Measurements from ENCODE around the gene ASXL1.
A peak's percentile ranks its signal among the peaks of the same experiment; 100 is the strongest.
"Not testable (repeated sequence)": the region's sequence is repeated elsewhere in the genome, so short reads cannot be mapped to it uniquely, and the experiment has no call there.

Gene ASXL1

DNA sequence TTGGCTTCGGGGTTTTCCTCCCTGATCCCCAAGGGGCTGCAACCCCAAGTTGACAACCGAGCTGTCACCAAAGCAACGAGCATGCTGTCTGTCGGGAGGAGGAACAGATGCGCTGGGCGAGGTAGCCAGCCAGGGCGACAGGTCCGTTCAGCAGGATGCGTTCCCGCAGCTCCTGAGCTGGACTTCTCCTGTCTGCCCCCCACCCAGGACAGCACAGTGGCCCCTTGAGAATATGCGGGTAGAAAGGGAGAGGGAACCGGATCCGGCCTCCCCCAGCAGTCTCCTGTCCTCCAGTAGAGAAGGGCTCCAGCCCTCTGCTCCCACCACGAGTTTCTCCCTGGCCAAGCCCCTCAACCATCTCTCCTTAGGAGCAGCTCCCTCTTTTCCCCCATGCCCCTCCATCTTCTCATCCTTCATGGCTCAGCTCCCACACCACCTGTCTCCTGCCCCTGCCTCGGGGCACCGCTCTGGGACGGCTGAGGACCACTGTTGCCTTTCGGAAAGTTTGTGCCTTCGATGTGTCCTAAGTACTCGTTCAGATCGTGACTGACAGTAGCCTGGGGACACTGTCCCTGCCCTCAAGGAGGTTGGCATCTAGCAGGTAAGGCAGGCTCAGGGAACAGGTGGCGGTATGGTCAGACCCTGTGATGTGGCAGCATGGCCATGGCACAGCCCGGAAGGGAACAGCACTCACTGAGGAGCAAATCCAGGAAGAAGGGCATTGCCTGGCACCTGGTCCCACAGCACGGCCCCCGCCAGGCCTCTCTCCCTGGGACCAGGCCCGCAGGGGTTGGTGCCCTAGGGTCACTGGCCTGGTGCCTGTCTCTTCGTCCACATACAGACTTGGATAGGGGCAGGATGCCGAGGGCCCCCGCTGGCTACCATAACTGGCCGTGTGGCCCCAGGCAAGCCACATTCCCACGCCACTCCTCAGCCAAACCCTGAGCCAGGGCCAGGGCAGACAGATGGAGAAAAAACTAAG is 96.3 kb downstream of the ASXL1 start:
- no peak for DNase-seq (ENCODE audit: low read depth)

DNA sequence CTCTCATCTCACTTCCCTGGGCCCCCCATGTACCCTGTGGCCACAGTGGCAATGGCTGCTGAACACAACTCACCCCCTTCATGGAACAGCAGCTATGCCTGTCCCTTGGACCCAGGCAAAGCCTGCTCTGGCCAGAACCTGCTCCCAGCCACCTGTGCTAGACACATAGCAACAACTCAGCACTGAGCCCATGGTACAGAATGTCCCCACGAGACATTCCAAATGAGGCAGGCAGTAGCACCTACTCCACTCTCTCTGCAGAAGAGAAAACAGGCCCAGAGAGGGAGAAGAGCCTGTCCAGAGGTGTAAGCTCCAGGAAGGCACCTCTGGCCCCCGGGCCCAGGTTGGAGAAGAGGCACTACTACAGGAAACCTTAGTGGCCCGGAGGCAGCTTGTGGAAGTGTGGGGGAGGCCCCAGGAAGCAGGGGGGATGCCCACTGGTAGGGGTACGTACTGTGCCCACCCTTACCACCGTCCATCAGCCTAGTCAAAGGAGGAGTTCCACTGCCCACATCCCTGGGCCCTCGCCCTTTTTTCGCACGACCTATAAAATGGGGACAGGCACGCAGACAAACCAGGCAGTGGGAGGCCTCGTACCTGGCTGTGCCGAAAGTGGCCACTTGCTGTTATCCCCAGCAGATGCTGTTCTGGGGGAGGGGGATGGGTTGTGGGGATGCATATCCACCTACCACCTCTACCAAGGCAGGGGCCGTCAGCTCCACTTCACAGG is 97.2 kb downstream of the ASXL1 start:
- no peak for DNase-seq (ENCODE audit: low read depth)

DNA sequence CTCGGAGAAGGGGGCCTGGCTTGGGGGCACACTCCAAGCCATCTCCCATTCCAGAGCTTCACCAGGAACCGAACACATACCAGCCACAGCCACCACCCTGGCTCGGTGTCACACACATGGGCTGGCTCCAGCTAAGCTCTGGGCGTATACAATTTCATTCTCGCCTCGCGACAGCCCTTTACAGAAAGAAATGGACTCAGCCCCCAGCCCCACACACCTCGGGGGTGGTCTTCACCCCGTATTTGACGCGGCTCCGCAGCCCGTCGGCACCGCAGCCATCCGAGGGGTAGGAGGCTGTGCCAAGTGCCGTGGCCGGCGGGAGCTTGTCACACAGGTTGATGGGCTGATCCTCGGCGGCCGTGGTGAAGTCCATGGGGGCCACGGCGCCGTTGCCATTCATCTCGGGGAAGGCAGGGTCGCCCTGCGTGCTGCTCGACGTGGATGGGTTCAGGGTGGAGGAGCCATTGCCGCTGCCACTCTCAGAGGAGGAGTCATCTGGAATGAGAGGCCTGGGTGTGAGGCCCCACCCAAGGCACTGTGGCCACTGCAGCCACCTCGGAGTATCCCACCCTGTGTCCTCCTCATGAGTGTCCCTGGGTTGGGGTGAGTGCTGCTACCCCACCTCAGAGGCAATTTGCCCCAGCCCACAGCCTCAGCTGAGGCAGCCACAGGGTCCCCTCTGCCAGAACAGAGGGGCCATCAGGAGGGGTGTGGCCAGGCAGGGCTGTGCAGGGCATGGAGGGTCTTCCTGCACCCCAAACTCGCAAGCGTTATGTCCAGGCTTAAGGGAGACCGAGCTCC is 98.0 kb downstream of the ASXL1 start:
- no peak for DNase-seq (ENCODE audit: low read depth)

DNA sequence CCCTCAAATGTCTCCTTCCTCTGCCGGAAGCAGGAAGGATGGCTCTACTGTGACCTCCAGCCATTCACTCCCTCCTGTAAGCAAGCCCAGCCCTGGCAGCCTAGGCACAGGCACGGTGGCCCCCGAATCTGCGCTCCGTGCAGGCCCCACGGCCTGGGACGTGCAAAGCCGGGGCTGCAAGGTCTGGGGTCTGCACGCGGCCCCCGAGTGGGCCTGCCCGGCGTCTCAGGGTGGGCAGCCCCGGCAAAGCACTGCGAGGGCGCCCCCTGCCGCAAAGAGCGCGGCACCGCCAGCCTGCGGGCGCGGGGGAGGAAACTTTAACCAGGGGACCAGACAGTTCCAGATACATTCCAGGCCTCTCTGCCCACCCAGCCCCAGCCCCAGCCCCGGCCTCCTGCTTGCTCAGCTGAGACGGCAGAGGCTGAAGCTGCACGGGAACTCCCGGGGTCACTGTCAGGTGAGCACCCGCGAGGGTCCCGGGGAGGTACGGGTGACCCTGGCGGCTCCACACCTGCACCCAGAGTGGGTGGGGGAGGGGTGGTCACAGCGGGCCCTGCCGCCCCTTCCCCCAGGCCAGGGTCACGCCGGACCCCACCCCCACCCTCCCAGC is 98.8 kb downstream of the ASXL1 start:
- DNase-seq (ENCODE audit: low read depth), result peak; percentile 52

DNA sequence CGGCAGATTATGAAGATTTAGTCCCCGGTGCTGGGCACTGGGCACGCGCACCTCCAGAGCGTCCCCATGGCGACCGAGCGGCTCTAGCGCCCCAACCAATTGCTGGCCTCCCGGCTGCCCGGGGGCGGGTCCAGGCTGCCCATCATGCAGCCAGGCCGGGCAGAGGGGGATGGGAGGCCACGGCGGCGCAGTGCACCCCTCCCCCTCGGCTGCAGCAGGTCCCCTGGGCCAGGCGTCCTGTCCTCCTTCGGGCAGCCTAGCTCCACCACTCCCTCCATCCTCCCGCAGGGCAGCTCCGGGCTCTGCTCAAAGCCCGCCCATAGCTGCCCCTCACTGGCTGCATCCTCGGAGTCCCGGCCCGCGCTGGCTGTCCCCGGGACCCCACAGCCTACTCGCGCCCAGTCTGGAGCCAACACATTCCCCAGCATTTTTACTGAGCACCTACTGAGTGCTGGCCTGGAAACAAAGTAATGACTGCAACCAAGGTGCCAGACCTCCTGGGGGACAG is 99.4 kb downstream of the ASXL1 start:
- DNase-seq (ENCODE audit: low read depth), result peak; percentile 80

DNA sequence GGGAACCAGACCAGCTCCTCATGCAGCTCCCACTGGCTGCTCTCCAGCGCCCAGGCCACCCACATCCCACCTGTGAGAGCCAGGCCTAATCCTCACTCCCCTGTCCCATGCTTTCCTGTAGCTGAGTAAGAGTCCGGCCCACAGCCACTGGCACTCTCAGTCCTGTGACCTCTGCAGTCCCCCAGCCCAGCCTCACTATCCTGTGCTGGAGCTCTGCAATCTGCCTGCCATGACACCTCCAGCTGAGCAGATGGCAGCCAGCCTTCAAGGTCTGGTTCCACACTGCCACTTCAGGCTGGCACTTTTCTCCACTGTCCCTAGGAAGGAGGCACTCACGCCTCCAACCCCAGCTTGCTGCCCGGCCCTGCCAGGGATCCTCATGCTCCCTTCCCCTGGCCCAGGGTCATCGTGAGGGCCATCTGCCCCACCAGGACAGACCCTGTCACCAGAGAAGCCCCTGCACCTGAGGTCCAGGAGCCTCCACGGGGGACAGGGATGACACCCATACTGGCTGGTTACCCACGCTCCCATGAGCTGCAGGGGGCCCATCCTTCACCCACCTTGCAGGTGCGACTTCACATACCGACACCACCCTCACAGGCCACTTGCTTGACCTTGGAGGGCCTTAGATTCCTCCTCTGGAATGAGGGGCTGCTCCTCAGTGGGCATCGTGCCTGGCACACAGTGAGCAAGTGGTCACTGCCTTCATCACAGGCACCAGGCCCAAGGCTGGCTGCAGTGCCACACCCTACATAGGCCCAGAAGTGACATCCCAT is 100.1 kb downstream of the ASXL1 start:
- DNase-seq (ENCODE audit: low read depth), result no peak

DNA sequence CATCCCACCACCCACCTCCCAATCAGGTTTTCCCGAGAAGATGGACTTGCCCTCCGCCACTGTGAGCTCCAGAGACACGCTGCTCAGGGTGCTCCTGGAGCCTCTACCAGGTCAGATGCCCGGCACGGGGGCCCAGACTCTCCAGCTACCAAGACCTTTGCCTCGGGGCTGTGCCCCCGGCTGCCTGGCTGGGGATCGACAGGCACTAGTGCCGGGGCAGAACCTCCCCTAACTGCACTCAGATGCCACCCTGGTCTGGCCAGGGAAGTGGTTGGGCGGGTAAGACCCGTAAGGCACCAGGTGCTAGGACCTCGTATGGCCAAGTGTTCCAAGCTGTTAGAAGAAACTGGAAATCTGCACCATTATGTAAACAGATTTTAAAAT is 100.7 kb downstream of the ASXL1 start:
- DNase-seq (ENCODE audit: low read depth), result no peak

DNA sequence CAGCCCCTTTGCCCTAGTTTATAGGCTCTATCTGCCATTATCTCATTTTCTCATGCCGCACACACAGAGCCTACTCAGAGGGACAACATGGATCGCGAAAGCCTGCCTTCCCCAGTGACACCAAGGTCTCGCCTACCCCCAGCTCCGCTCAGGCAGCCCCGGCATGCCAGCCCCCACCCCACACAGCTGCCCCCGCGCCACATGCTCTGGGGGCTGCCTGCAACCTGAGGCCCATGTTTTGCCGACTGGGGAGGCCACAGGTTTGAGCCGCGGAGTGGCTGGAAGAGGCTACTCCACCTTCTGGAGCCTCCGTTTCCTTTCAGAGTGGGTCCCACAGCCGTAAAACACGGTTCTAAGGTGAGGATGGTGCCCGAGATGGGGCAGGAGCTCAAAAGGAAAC is 102.1 kb downstream of the ASXL1 start:
- DNase-seq (ENCODE audit: low read depth), result no peak

DNA sequence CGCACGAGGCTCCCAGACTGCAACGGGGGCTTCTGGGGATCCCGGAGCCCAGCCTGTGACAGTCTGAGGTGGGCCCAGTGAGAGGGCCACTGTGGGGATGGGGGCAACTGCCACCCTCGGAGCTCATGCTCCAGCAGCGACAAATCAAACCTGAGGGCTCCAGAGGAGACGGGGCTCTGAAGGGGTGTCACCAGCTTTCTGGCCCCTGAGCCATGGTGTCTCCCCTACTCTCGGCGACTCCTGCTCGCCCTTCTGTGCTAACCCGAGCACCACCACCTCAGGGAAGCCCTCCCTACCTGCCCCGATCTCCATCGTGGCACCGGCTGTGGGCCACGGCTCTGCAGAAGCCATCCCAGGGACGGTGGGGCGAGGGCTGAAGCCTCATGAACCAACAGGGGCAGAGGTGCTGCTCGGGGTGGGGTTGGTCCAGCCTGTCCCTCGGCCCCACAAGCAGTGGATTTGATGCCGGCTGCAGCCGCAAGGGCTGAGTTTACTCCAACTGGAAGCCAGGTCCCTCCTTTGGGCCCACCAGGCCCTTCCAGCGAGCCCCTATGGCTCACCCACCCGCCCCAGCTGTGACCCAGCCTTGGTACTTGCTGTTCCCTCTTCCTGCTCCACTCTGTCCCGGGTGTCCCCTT is 102.7 kb downstream of the ASXL1 start:
- DNase-seq (ENCODE audit: low read depth), result no peak

DNA sequence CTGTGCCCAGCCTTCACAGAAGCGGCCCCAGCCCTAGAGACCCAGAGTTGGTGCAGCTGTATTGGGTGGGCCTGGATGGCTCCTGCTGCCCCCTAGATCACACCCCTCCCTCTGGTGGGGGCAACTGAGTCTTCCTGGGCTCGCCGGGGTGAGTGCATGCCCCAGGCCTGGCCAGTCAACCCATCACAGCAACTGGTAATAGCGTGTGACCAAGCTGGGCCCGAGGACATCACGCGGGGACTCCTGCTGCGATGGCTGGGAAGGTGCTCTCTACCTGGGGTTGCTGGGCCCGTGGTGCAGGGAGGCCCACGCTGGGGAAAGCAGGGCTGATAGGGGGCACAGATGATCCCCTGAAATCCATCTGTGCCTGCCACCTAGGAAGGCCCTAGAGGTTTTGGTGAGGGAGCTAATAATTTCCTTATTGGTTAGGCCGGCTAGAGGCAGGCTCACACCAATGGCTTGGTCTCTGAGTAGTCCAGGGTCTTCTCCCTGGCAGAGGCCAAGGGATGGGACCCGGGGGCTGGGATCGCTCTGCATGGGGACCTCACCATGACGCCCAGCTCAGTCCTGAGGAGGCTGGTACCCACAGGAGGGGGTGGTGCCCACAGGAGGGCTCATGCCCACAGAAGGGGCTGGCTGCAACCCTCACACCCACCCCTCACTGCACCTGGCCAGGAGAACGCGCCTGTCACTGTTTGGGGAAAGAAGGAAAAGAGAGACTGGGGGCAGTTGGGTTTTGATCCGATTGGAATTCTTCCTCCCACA is 103.9 kb downstream of the ASXL1 start:
- DNase-seq (ENCODE audit: low read depth), result no peak

DNA sequence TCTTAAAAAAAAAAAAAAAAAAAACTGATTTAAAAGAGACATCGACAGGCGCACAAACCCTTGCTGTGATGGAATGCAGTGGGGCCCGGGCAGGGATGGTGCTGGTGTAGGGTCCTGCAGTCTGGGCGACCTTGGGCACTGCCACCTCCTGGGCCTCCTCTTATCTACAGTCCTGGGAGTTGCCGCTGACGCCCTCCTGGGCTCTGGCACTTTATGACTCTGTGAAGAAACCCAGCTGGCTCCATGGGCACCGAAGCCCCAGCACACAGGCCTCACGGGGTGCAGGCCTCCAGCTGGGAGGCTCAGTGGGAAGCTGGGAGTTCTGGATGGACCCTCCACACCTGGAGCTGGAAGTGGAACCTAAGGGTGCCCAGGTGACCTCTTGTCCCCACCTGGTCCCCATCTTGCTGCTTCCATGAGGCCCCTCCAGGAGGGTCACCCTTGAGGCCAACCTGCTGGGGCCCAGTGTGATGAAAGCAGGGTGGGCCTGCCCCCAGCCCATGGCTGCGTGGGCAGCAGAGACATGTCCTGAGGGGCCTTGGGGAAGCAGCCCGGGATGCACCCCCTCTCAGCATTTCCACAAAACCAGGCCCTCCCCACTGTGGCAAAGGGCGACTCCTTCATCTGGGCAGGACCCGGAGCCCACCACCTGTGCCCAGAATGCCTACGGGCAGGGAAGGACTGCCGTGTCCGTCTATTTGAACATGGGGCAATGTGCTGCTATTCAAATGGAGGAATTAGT is 104.9 kb downstream of the ASXL1 start:
- DNase-seq (ENCODE audit: low read depth), result no peak

DNA sequence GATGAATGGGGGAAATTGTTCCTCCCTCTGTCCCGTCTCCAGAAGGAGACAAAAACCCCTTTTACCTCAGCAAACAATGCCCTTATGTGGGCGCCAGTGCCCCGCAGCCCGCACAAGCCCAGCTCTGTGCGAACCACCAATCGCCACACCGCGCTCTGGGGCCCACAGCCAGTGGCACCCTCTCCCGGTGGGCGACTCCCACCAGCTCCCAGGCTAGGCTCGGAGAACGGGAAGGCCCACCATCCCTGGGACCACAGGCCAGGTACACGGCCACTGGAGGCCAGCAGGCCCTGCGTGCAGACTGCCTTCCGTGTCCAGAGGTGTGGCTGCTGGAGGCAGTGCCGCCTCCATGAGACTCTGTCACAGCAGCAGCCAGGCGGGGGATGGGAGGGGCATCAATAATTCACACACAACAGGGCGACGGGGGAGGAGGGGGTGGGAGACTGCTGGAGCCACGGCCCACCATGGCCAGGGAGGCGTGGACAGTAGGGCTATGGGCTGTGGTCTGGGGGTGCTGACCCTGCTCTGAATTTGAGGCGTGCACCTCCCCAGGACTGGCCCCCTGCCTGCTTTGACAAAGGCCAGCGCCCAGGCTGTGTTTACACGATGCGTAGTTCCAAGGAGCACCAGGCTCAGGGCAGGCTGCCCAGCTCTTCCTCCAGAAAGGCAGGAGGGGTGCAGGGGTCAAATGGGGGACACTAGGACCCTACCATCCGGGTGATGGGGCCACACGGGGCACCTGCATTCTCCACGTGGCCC is 105.7 kb downstream of the ASXL1 start:
- no peak for DNase-seq (ENCODE audit: low read depth)

DNA sequence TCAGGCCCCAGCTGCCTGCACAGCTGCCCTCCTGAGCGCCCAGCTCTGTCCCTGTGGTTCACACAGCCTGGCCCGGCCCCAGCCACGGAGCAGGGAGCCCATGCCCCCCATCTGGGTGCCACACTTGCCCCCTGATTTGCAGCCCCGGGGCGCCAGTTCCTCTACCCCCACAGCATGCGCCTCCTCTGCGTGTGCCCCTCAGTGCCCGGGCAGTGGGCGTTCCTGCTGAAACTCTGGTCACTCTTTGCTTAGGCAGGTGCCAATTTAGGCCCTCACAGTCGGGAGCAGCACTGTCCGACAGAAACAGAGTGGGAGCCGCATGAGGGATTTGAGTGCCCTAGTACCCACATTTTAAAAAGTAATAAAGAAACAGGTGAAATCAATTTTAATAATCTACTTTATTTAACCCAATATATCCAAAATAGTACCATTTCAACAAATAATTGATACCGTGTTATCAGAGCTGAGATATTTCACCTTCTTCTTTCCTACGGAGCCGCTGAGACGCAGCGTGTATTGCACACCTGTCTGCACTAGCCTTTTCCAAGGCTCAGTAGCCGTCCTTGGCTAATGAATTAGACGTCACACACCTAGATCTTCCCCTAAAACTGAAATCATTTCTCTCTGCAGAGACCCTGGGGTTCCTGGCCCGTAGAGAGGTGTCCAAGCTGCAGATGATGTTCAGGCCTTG is 106.4 kb downstream of the ASXL1 start:
- DNase-seq (ENCODE audit: low read depth), result no peak

DNA sequence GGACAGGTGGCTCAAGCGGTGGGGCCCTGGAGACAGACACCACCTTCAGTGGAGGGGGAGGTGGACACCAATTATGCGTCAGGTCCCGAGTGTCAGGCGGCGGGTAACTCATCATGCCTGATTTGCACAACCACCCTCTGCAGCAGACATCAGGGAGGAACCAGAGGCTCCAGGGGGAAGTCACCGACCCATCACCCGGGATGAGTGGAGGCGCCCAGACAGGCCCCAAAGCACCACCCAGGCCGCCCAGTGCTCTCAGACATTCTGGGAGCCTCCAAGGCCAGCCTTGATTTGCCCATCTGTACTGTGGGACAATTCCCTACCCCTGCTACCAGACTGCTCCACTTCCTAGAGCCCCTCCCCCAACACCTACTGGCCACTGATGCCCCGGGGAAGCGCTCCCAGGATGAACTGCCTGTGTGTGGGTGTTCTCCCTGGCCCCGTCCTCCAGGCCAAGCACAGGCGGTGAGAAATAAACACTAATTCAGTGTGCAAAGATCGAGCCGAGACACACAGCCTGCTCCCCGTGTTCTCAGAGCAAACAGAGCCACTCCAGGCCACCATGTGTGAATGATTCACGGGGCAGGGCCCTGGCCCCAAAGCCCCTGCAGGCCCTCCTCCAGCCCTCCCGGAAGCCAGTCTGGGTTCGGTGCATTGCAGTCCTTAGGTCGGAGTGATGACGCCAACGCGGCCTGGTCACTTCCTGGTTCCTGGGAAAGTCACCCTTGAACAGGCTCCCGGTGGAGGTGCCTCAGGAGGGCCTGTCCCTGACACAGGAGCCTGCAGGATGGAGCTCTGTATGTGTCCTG is 107.2 kb downstream of the ASXL1 start:
- DNase-seq (ENCODE audit: low read depth), result peak; percentile 85

DNA sequence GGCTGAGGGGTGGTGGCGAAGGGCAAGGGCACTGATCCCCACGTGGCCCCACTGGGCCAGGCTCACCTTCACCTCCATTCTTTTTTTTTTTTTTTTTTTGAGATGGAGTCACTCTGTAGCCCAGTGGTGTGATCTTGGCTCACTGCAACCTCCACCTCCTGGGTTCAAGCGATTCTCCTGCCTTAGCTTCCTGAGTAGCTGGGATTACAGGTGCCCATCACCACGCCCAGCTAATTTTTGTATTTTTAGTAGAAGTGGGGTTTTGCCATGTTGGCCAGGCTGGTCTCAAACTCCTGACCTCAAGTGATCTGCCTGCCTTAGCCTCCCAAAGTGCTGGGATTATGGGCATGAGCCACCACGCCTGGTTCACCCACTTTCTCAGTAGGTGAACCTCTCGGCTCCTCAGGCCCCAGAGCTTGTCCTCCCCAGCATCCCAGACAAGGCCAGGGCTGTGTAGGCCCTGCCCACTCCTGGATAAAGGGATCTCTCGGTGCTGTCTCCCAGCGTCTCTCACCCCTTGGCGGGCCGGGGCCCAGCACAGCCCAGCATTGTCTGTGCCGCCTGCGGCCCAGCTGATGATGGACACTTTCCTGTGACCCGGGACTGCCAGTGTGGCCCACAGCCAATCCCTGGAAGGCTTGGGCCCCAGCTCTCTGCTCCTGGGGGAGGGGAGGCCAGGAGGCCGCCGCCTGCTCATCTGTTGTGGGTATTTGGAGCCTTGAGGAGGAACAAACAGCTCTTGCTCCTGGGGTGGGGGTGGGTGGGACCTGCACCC is 108.0 kb downstream of the ASXL1 start:
- DNase-seq (ENCODE audit: low read depth), result not testable (repeated sequence)
